DND-41 (cell line): ENCODE data around the gene RRP12.

ENCODE experiments used
- ATAC-seq: fragments of 200-7000 bp; cut with Tn5 transposase; 3 replicates; pipeline ENCODE4 v1.9.1; 2021; ENCODE audit warnings: low read depth; ENCODE audit not compliant: insufficient read depth
- DNase-seq: peaks from one replicate; pipeline ENCODE4 v3.0.0-alpha.2; 2020
- H2AFZ ChIP-seq: 2 replicates; pipeline ENCODE4 v1.6.0; 2012; ENCODE audit warnings: low read depth, low read length
- H3K27ac ChIP-seq: 2 replicates; pipeline ENCODE4 v1.5.1; 2012; ENCODE audit warnings: low read length, inconsistent platforms
- H3K27me3 ChIP-seq: fragments of 200-600 bp; sonication (generic); 2 replicates; pipeline ENCODE4 v1.6.0; 2012; ENCODE audit warnings: low read length, mild to moderate bottlenecking, inconsistent platforms; ENCODE audit not compliant: insufficient read depth, poor library complexity
- H3K36me3 ChIP-seq: 2 replicates; pipeline ENCODE4 v1.5.1; 2012; ENCODE audit warnings: low read length, inconsistent platforms; ENCODE audit not compliant: insufficient read depth
- H3K4me1 ChIP-seq: 2 replicates; pipeline ENCODE4 v1.5.1; 2012; ENCODE audit warnings: mild to moderate bottlenecking, low read length; ENCODE audit not compliant: insufficient read depth
- H3K4me2 ChIP-seq: 2 replicates; pipeline ENCODE4 v1.6.0; 2012; ENCODE audit warnings: mild to moderate bottlenecking, moderate library complexity, low read length, inconsistent platforms; ENCODE audit not compliant: insufficient read depth
- H3K4me3 ChIP-seq, 2 experiments: fragments of 200-600 bp in 1 of 2; shearing (Covaris generic) in 1 of 2; 2 replicates each; pipeline ENCODE4 v1.5.1; 2012 to 2016; ENCODE audit warnings: inconsistent platforms in 2 of 2, low read length in 2 of 2, mild to moderate bottlenecking in 2 of 2, low read depth in 1 of 2, moderate library complexity in 1 of 2
- H3K79me2 ChIP-seq: 2 replicates; pipeline ENCODE4 v1.6.0; 2012; ENCODE audit warnings: low read length, inconsistent platforms; ENCODE audit not compliant: insufficient read depth
- H3K9ac ChIP-seq: 2 replicates; pipeline ENCODE4 v1.6.0; 2012; ENCODE audit warnings: low read depth, mild to moderate bottlenecking, inconsistent platforms, low read length, moderate library complexity
- H3K9me3 ChIP-seq: 2 replicates; pipeline ENCODE4 v1.5.1; 2012; ENCODE audit warnings: low read length, moderate library complexity, mild to moderate bottlenecking, inconsistent platforms; ENCODE audit not compliant: insufficient read depth, severe bottlenecking
- H4K20me1 ChIP-seq: 2 replicates; pipeline ENCODE4 v1.6.0; 2012; ENCODE audit warnings: low read length; ENCODE audit not compliant: insufficient read depth
- CTCF ChIP-seq: IDR thresholded peaks from 2 replicates; pipeline ENCODE4 v1.5.1; 2012; ENCODE audit warnings: borderline replicate concordance, low read length, moderate library complexity, mild to moderate bottlenecking; ENCODE audit not compliant: poor library complexity, severe bottlenecking; ENCODE audit errors: extremely low read depth
- EZH2 ChIP-seq: IDR thresholded peaks from 3 replicates; pipeline ENCODE4 v1.6.1; 2012; ENCODE audit warnings: borderline replicate concordance, low read depth, mild to moderate bottlenecking, moderate library complexity, low read length, inconsistent platforms; ENCODE audit not compliant: severe bottlenecking

Gene RRP12

DNA sequence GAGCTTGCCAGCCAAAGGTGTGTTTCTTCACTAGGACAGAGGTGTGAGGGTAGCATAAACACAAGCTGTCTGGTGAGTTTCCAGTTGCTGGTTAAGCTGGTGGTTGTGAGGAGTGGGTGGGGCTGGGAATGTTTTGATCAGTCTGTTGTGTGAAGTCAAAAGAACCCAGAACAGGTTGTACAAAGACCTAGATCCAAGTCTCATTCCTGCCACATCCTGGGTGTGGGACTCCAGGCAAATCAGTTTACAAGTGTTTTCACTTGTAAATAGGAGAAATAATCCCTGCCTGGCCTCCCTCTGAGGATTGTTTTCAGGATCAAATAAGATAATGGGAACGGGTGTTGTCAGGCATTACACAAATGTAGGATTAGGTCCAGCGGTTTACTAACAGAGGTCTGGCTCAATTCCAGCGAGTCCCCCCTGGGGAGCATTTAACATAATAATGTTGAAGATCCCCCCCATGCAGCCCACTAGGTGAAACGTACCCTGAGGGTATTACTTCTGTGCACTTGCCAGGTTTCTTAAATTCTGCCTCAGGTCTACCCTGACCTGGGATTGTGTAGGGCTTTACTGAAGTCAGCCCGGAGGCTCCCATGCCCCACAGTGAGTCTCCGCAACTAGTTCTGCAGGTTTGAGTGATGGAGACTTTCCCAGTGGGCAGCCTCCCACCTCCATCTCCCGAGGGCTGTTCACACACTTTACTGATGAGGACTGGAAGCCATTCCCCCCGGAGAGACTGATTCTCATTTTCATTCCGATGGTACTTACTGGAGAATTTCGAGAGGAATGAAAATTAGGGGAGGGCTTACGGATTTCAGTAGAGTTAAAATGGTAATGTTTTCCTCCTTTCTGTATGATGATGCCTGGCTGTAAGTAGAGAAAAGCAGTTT is 64.0 kb downstream of the RRP12 start:
- TF ChIP-seq EZH2: no peak
- no peak for TF ChIP-seq CTCF
- H4K20me1 ChIP-seq: peaks cover 15% of the 10 kb centered on the region
- peaks cover 18% of the 10 kb centered on the region for H3K79me2 ChIP-seq
- peaks cover 10% of the 10 kb centered on the region for H3K27me3 ChIP-seq
- H3K4me2 ChIP-seq: no peak overlapping the region
- H3K27ac ChIP-seq: no peak overlapping the region
- DNase-seq (no peak), ATAC-seq (no peak)
- H3K36me3 ChIP-seq: no peaks in the 10 kb centered on the region; the same call in 1 of the 2 replicates
- H2AFZ ChIP-seq: no peak overlapping the region; the same call in 1 of the 2 replicates
- H3K9me3 ChIP-seq: no peaks in the 10 kb centered on the region
- no peak overlapping the region for H3K9ac ChIP-seq
- H3K4me3 ChIP-seq: no peak overlapping the region
- peaks cover 23% of the 10 kb centered on the region for H3K4me1 ChIP-seq

DNA sequence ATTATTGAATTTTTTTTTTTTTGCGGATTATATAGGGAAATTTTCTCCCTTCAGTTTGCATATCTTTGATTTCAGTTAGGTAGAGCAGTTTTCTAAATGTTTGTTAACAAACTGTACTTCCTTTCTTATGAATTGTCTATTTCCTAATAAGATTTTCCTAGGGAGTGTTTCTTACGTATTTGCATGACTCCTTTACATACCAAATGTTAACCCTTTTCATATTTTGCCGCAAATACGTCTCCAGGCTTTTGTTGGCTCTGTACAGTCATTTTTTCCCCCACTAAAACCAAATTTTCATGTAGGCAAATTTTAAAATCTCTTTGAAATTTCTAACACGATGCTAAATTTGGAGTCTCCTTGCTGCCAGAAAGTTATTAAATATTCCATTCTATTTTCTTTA is 64.7 kb downstream of the RRP12 start:
- Histone ChIP-seq H3K36me3 (no peaks in the 10 kb centered on the region; the same call in 1 of the 2 replicates), H2AFZ (no peak overlapping the region), H3K27me3 (peaks cover 10% of the 10 kb centered on the region), H3K4me2 (no peak overlapping the region), H3K27ac (no peak overlapping the region), H4K20me1 (peaks cover 22% of the 10 kb centered on the region), H3K4me3 (no peak overlapping the region), H3K4me1 (peaks cover 29% of the 10 kb centered on the region), H3K79me2 (peaks cover 25% of the 10 kb centered on the region), H3K9me3 (no peaks in the 10 kb centered on the region), H3K9ac (no peak overlapping the region)
- no peak for TF ChIP-seq EZH2
- no peak for TF ChIP-seq CTCF
- DNase-seq: no peak
- no peak for ATAC-seq

GRCh38 chr10:97336006-97336405 is 65.1 kb downstream of the RRP12 start:
- Histone ChIP-seq H3K79me2 (peaks cover 29% of the 10 kb centered on the region), H3K4me1 (peaks cover 33% of the 10 kb centered on the region), H4K20me1 (peaks cover 27% of the 10 kb centered on the region), H3K36me3 (peaks cover 3% of the 10 kb centered on the region; the same call in 1 of the 2 replicates), H2AFZ (no peak overlapping the region), H3K27me3 (peaks cover 10% of the 10 kb centered on the region), H3K9me3 (no peaks in the 10 kb centered on the region), H3K4me3 (no peak overlapping the region), H3K4me2 (no peak overlapping the region), H3K27ac (no peak overlapping the region), H3K9ac (no peak overlapping the region)
- no peak for ATAC-seq
- DNase-seq: no peak
- TF ChIP-seq CTCF (no peak), EZH2 (no peak)
